ENCODE data around the gene PSENEN.
A peak's percentile ranks its signal among the peaks of the same experiment; 100 is the strongest.

The PSENEN gene

GRCh38 chr19:35757231-35757748 lies 11.8 kb downstream of the PSENEN start:
- peak overlapping the region; percentile 78 for H3K4me3 ChIP-seq (ENCODE audit: control insufficient read depth, low read depth, low read length)
- DNase-seq (ENCODE audit: low read depth) = peak; percentile 98
- no peak for TF ChIP-seq CTCF (conservative IDR thresholded peaks at IDR 0.05; ENCODE audit: control insufficient read depth, insufficient read depth, low read depth, low read length)

- TF ChIP-seq CTCF (conservative IDR thresholded peaks at IDR 0.05; ENCODE audit: control insufficient read depth, insufficient read depth, low read depth, low read length) = no peak
- peak; percentile 100 for DNase-seq (ENCODE audit: low read depth)
- peak within 1 kb of the TSS; percentile 84 for H3K4me3 ChIP-seq (ENCODE audit: control insufficient read depth, low read depth, low read length)
Measured at GRCh38 chr19:35757749-35758608, 12.5 kb downstream of the PSENEN start, which contains the start of gene PROSER3. Gene PROSER3, plus strand, starts transcription at chr19:35758176. Its CDS starts 40 bp downstream, at chr19:35758216.

GRCh38 chr19:35759697-35760096 lies 14.2 kb downstream of the PSENEN start:
- TF ChIP-seq CTCF (conservative IDR thresholded peaks at IDR 0.05; ENCODE audit: control insufficient read depth, insufficient read depth, low read depth, low read length) = no peak
- no peak for DNase-seq (ENCODE audit: low read depth)
- H3K4me3 ChIP-seq (ENCODE audit: control insufficient read depth, low read depth, low read length) = no peak overlapping the region

GRCh38 chr19:35760711-35761349 lies 15.4 kb downstream of the PSENEN start:
- no peak for DNase-seq (ENCODE audit: low read depth)
- no peak overlapping the region for H3K4me3 ChIP-seq (ENCODE audit: control insufficient read depth, low read depth, low read length)
- no peak for TF ChIP-seq CTCF (conservative IDR thresholded peaks at IDR 0.05; ENCODE audit: control insufficient read depth, insufficient read depth, low read depth, low read length)

GRCh38 chr19:35764432-35765315 lies 19.2 kb downstream of the PSENEN start:
- H3K4me3 ChIP-seq (ENCODE audit: control insufficient read depth, low read depth, low read length) = no peak overlapping the region
- no peak for TF ChIP-seq CTCF (conservative IDR thresholded peaks at IDR 0.05; ENCODE audit: control insufficient read depth, insufficient read depth, low read depth, low read length)
- DNase-seq (ENCODE audit: low read depth) = no peak

- no peak for DNase-seq (ENCODE audit: low read depth)
- H3K4me3 ChIP-seq (ENCODE audit: control insufficient read depth, low read depth, low read length) = no peak overlapping the region
- no peak for TF ChIP-seq CTCF (conservative IDR thresholded peaks at IDR 0.05; ENCODE audit: control insufficient read depth, insufficient read depth, low read depth, low read length)
Measured at GRCh38 chr19:35766571-35767104, 21.2 kb downstream of the PSENEN start.
